ENCODE measurements around the gene EMILIN2.

The EMILIN2 gene

GRCh38 chr18:2869207-2869606 is 22.4 kb downstream of the EMILIN2 start:
- Histone ChIP-seq H3K4me1 (peaks cover 23% of the 10 kb centered on the region), H3K4me2 (ENCODE audit: low read length) (no peak overlapping the region), H3K27ac (peak overlapping the region; percentile 74), H2AFZ (no peak overlapping the region), H3K4me3 (ENCODE audit: low read depth, low read length) (no peak overlapping the region), H3K79me2 (peaks cover 59% of the 10 kb centered on the region), H3K9ac (no peak overlapping the region), H3K36me3 (ENCODE audit: control insufficient read depth, insufficient read depth, low read length) (no peaks in the 10 kb centered on the region), H3K9me3 (ENCODE audit: control insufficient read depth, low read length) (no peaks in the 10 kb centered on the region), H3K27me3 (ENCODE audit: control insufficient read depth, insufficient read depth, low read length) (no peaks in the 10 kb centered on the region)
- TF ChIP-seq, protein P1, sequence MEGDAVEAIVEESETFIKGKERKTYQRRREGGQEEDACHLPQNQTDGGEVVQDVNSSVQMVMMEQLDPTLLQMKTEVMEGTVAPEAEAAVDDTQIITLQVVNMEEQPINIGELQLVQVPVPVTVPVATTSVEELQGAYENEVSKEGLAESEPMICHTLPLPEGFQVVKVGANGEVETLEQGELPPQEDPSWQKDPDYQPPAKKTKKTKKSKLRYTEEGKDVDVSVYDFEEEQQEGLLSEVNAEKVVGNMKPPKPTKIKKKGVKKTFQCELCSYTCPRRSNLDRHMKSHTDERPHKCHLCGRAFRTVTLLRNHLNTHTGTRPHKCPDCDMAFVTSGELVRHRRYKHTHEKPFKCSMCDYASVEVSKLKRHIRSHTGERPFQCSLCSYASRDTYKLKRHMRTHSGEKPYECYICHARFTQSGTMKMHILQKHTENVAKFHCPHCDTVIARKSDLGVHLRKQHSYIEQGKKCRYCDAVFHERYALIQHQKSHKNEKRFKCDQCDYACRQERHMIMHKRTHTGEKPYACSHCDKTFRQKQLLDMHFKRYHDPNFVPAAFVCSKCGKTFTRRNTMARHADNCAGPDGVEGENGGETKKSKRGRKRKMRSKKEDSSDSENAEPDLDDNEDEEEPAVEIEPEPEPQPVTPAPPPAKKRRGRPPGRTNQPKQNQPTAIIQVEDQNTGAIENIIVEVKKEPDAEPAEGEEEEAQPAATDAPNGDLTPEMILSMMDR (IDR thresholded peaks at IDR 0.05), result no peak

GRCh38 chr18:2871111-2871720 is 24.4 kb downstream of the EMILIN2 start:
- no peaks in the 10 kb centered on the region for H3K27me3 ChIP-seq (ENCODE audit: control insufficient read depth, insufficient read depth, low read length)
- peaks cover 63% of the 10 kb centered on the region for H3K79me2 ChIP-seq
- peak overlapping the region; percentile 74 for H3K27ac ChIP-seq
- H3K9ac ChIP-seq, result no peak overlapping the region
- H3K4me3 ChIP-seq (ENCODE audit: low read depth, low read length), result no peak overlapping the region
- no peaks in the 10 kb centered on the region for H3K36me3 ChIP-seq (ENCODE audit: control insufficient read depth, insufficient read depth, low read length)
- no peaks in the 10 kb centered on the region for H3K9me3 ChIP-seq (ENCODE audit: control insufficient read depth, low read length)
- TF ChIP-seq, protein P1 (IDR thresholded peaks at IDR 0.05), result no peak
- H3K4me1 ChIP-seq, result peaks cover 43% of the 10 kb centered on the region
- no peak overlapping the region for H3K4me2 ChIP-seq (ENCODE audit: low read length)
- H2AFZ ChIP-seq, result no peak overlapping the region

DNA sequence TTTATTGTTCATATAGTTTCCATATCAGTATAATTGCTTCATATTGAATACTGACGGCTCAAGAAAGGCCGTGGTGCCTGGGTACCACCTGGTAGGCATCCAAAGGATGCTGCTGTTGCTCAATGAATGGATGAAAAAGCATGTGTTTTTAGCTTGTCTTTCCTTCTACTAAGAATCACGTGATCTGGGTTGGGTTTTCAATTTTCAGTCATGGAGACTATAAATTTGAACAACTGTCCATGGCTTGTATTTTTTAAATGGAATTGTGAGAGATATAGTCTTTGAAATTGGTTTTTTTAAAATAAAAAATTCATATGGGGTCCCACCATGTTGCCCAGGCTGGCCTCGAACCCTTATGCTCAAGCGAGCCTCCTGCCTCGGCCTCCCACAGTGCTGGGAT is 25.3 kb downstream of the EMILIN2 start:
- H3K4me1 ChIP-seq, result peaks cover 45% of the 10 kb centered on the region
- peak overlapping the region; percentile 74 for H3K27ac ChIP-seq
- TF ChIP-seq, protein P1 (IDR thresholded peaks at IDR 0.05), result no peak
- peaks cover 57% of the 10 kb centered on the region for H3K79me2 ChIP-seq
- no peak overlapping the region for H3K9ac ChIP-seq
- H3K4me3 ChIP-seq (ENCODE audit: low read depth, low read length), result no peak overlapping the region
- no peaks in the 10 kb centered on the region for H3K27me3 ChIP-seq (ENCODE audit: control insufficient read depth, insufficient read depth, low read length)
- no peak overlapping the region for H2AFZ ChIP-seq
- no peaks in the 10 kb centered on the region for H3K36me3 ChIP-seq (ENCODE audit: control insufficient read depth, insufficient read depth, low read length)
- no peaks in the 10 kb centered on the region for H3K9me3 ChIP-seq (ENCODE audit: control insufficient read depth, low read length)
- H3K4me2 ChIP-seq (ENCODE audit: low read length), result no peak overlapping the region

DNA sequence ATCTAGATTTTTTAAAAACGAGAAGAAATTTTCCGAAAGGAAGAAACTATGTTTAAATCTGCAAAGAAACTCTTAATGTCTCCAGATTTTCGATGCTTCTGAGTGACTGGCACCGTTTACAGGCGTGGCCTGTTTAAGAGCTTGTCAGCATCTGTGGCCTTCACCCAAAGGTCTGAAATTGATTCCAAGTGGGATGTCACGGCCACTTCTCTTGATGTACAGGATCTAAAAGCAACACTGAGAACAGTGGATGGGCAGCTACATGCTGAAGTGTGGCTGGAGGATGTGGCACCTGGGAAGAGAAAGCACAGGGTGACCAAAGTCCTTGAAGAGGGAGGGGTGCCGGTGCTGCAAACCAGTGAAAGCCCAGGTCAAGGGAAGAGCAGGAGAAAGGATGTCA is 28.0 kb downstream of the EMILIN2 start:
- Histone ChIP-seq H3K9me3 (ENCODE audit: control insufficient read depth, low read length) (no peaks in the 10 kb centered on the region), H3K4me1 (peaks cover 66% of the 10 kb centered on the region), H2AFZ (no peak overlapping the region), H3K4me2 (ENCODE audit: low read length) (no peak overlapping the region), H3K27ac (peak overlapping the region; percentile 86), H3K4me3 (ENCODE audit: low read depth, low read length) (no peak overlapping the region), H3K36me3 (ENCODE audit: control insufficient read depth, insufficient read depth, low read length) (no peaks in the 10 kb centered on the region), H3K9ac (no peak overlapping the region), H3K79me2 (peaks cover 56% of the 10 kb centered on the region), H3K27me3 (ENCODE audit: control insufficient read depth, insufficient read depth, low read length) (no peaks in the 10 kb centered on the region)
- TF ChIP-seq, protein P1 (IDR thresholded peaks at IDR 0.05), result no peak

All from parathyroid adenoma (tissue), 2 donors.